Loucy (cell line): Measurements from ENCODE around the gene VTI1B.

Experiments
- H2AFZ ChIP-seq: fragments of 200-600 bp; sonication (generic); 2 replicates; pipeline ENCODE4 v1.6.0; 2016; ENCODE audit warnings: antibody characterized with exemption, mild to moderate bottlenecking, low read length, moderate library complexity
- H3F3A ChIP-seq: fragments of 200-600 bp; 2 replicates; pipeline ENCODE4 v1.6.0; 2016; ENCODE audit warnings: antibody characterized with exemption, low read depth, mild to moderate bottlenecking
- H3K27me3 ChIP-seq: fragments of 200-600 bp; sonication (generic); 2 replicates; pipeline ENCODE4 v1.6.1; 2014; ENCODE audit warnings: low read length, mild to moderate bottlenecking; ENCODE audit not compliant: insufficient read depth, poor library complexity, severe bottlenecking
- H3K36me3 ChIP-seq: fragments of 200-600 bp; sonication (generic); 2 replicates; pipeline ENCODE4 v1.6.1; 2016; ENCODE audit warnings: low read length; ENCODE audit not compliant: insufficient read depth
- H3K4me1 ChIP-seq: fragments of 200-600 bp; sonication (generic); 2 replicates; pipeline ENCODE4 v1.5.1; 2014; ENCODE audit warnings: low read length, mild to moderate bottlenecking; ENCODE audit not compliant: insufficient read depth, poor library complexity, severe bottlenecking
- H3K4me2 ChIP-seq: fragments of 200-600 bp; sonication (generic); 2 replicates; pipeline ENCODE4 v1.6.0; 2014; ENCODE audit warnings: antibody characterized with exemption, low read length, low read depth, mild to moderate bottlenecking; ENCODE audit not compliant: poor library complexity, severe bottlenecking
- H3K4me3 ChIP-seq: fragments of 200-600 bp; sonication (generic); 2 replicates; pipeline ENCODE4 v1.5.1; 2014; ENCODE audit warnings: low read length, mild to moderate bottlenecking, mixed read lengths; ENCODE audit not compliant: poor library complexity, severe bottlenecking
- H3K79me2 ChIP-seq: fragments of 200-600 bp; sonication (generic); 2 replicates; pipeline ENCODE4 v1.6.1; 2014; ENCODE audit warnings: low read length; ENCODE audit not compliant: insufficient read depth
- H3K9ac ChIP-seq: fragments of 200-600 bp; sonication (generic); 2 replicates; pipeline ENCODE4 v1.6.0; 2014; ENCODE audit warnings: mild to moderate bottlenecking, low read depth, low read length, moderate library complexity; ENCODE audit not compliant: poor library complexity, severe bottlenecking
- H3K9me2 ChIP-seq: fragments of 200-600 bp; sonication (generic); replicated peaks from 2 replicates; pipeline ENCODE4 v1.6.1; 2016; ENCODE audit warnings: low read depth, low read length, mixed read lengths
- H3K9me3 ChIP-seq: fragments of 200-600 bp; sonication (generic); 2 replicates; pipeline ENCODE4 v1.6.1; 2014; ENCODE audit warnings: mild to moderate bottlenecking, antibody characterized with exemption, low read length, low read depth; ENCODE audit not compliant: insufficient read depth
- H4K20me1 ChIP-seq: fragments of 200-600 bp; sonication (generic); 2 replicates; pipeline ENCODE4 v1.6.0; 2014; ENCODE audit warnings: antibody characterized with exemption, low read length, mild to moderate bottlenecking; ENCODE audit not compliant: insufficient read depth, poor library complexity, severe bottlenecking
- EZH2phosphoT487 ChIP-seq: fragments of 200-600 bp; IDR thresholded peaks from 2 replicates; pipeline ENCODE4 v1.6.1; 2018; ENCODE audit warnings: antibody characterized with exemption, mild to moderate bottlenecking, moderate library complexity, borderline replicate concordance
- TF ChIP-seq, protein P1 (sequence below): fragments of 200-600 bp; sonication (generic); conservative IDR thresholded peaks from 2 replicates; pipeline ENCODE4 v1.5.1; 2014; ENCODE audit warnings: mild to moderate bottlenecking, antibody characterized with exemption, low read length

Gene VTI1B

DNA sequence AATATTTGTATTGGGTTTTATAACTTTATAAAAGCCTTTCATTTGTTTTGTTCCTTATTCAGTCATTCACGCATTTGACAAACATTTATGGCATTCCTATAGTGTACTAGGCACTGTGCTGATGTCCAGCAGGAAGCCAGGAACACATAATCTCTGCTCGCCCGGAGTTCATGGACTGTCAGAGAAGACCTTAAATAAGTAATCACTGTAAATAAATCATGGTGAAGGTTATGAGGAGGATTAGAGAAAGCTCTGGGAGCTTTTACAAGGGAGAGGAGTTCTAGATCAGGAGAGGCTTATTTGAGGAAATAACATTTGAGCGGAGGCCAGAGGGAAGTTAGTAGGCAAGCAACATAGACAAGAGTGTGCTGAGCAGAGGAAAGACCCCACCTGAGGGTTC lies 22.6 kb upstream of the VTI1B start:
- peaks cover 36% of the 10 kb centered on the region for H3K79me2 ChIP-seq
- no peak overlapping the region for H3K4me2 ChIP-seq
- H3F3A ChIP-seq, result no peaks in the 10 kb centered on the region
- no peaks in the 10 kb centered on the region for H3K9me3 ChIP-seq
- H3K9ac ChIP-seq, result no peak overlapping the region
- H3K4me3 ChIP-seq, result no peak overlapping the region
- peaks cover 23% of the 10 kb centered on the region for H4K20me1 ChIP-seq
- no peaks in the 10 kb centered on the region for H3K27me3 ChIP-seq
- no peaks in the 10 kb centered on the region for H3K9me2 ChIP-seq
- peaks cover 20% of the 10 kb centered on the region for H3K4me1 ChIP-seq
- TF ChIP-seq EZH2phosphoT487, result no peak
- TF ChIP-seq, protein P1, sequence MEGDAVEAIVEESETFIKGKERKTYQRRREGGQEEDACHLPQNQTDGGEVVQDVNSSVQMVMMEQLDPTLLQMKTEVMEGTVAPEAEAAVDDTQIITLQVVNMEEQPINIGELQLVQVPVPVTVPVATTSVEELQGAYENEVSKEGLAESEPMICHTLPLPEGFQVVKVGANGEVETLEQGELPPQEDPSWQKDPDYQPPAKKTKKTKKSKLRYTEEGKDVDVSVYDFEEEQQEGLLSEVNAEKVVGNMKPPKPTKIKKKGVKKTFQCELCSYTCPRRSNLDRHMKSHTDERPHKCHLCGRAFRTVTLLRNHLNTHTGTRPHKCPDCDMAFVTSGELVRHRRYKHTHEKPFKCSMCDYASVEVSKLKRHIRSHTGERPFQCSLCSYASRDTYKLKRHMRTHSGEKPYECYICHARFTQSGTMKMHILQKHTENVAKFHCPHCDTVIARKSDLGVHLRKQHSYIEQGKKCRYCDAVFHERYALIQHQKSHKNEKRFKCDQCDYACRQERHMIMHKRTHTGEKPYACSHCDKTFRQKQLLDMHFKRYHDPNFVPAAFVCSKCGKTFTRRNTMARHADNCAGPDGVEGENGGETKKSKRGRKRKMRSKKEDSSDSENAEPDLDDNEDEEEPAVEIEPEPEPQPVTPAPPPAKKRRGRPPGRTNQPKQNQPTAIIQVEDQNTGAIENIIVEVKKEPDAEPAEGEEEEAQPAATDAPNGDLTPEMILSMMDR, result no peak
- H3K36me3 ChIP-seq, result peaks cover 6% of the 10 kb centered on the region; the same call in 1 of the 2 replicates
- H2AFZ ChIP-seq, result no peak overlapping the region

DNA sequence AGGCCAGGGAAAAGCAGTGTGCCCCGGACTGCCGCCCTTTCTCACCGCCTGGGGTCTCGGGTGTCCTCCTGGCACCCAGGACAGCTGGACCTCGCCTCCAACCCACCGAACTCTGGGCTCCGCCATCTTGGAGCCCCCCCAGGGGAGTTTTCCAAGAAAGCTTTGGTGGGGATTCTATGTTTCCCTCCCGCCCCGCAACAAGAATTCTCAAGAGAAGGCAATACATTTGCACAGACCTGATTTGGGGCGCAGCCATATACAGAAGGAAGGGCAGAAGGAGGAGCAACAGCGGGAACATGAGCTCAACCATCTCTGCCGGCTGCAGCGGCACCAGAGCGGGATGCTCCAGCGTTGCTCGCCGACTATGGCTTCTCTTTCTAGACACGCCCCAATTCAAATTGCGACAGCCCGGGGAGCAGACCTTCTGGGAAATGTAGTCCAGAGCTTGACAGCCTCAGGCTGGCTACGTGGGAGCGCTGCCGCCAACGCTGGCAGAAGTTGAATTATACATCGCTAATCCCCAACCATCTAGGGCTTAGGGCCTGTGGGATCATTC lies 21.0 kb upstream of the VTI1B start, which contains the start of gene RDH11:
TSS of gene RDH11 (minus strand) at position 371 of the 556 bp plus-strand sequence. CDS start at position 310, 61 bp downstream.
- Histone ChIP-seq H3K36me3 (peaks cover 20% of the 10 kb centered on the region; the same call in 1 of the 2 replicates), H3F3A (no peaks in the 10 kb centered on the region), H2AFZ (peak within 1 kb of the TSS; percentile 87)

DNA sequence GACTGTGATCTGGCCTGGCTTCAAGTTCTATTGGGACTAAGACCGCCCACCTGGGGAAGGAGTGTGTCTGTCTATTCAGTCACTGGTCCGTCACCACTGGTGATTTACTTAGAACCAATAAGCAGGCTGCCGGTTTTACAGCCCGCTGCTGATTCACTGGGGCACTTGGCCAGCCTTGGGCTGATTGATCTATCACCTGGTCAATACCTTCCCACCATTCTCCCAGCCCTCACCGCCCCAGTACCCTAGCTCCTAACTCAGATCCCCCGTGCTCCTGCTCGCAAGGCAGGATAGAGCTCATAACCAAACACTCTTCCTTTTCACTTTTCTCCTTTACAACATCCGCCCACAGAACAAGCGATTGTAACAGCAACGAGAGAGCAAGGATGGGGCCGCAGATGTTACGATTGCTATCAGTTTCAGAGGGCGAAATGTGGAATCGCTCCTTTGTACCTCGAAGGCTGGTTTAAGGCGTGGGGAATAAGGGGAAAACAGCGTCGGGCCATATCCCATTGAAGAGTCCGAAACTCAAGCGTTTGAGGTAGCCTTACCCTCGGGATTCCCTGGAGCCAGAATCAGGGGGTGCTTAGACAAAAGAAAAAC lies 20.5 kb upstream of the VTI1B start:
- H4K20me1 ChIP-seq, result peaks cover 39% of the 10 kb centered on the region
- peak overlapping the region; percentile 91 for H3K9ac ChIP-seq
- H3K27me3 ChIP-seq, result no peaks in the 10 kb centered on the region
- peaks cover 26% of the 10 kb centered on the region; the same call in 1 of the 2 replicates for H3K36me3 ChIP-seq
- H3K4me1 ChIP-seq, result peaks cover 30% of the 10 kb centered on the region
- H3K4me2 ChIP-seq, result peak overlapping the region; percentile 51
- TF ChIP-seq, protein P1, result no peak
- no peak for TF ChIP-seq EZH2phosphoT487
- H3K9me2 ChIP-seq, result no peaks in the 10 kb centered on the region
- peak overlapping the region; percentile 80 for H3K4me3 ChIP-seq
- H2AFZ ChIP-seq, result peak overlapping the region; percentile 87
- H3K79me2 ChIP-seq, result peaks cover 57% of the 10 kb centered on the region
- H3F3A ChIP-seq, result no peaks in the 10 kb centered on the region
- no peaks in the 10 kb centered on the region for H3K9me3 ChIP-seq

More for the DNA sequence above, 21.0 kb upstream of the VTI1B start, which contains the start of gene RDH11:
- Histone ChIP-seq H3K9ac (peak within 1 kb of the TSS; percentile 91), H3K9me3 (no peaks in the 10 kb centered on the region), H3K4me1 (peaks cover 30% of the 10 kb centered on the region), H3K79me2 (peaks cover 51% of the 10 kb centered on the region), H3K9me2 (no peaks in the 10 kb centered on the region), H3K27me3 (no peaks in the 10 kb centered on the region), H4K20me1 (peaks cover 35% of the 10 kb centered on the region), H3K4me2 (peak within 1 kb of the TSS; percentile 51), H3K4me3 (peak within 1 kb of the TSS; percentile 80)
- TF ChIP-seq EZH2phosphoT487, result no peak
- TF ChIP-seq, protein P1, result no peak
